ENCODE data around the gene RAB43.

GRCh38 chr3:129131465-129132088 lies 10.0 kb upstream of the RAB43 start:
- no peak for TF ChIP-seq CTCF (conservative IDR thresholded peaks at IDR 0.05; ENCODE audit: low read length)
- TF ChIP-seq EZH2phosphoT487 (IDR thresholded peaks at IDR 0.05; ENCODE audit: borderline replicate concordance, low read depth, low read length): no peak
